ENCODE results near the gene NEU4. TPM values are rescaled to one million over a fixed set of nuclear protein-coding genes. Genes with fewer than 3 reads are reported as not detected.
A peak's percentile ranks its signal among the peaks of the same experiment; 100 is the strongest.

The NEU4 gene
- total and polyA plus RNA-seq, 2 of the 4 experiments (the other 2 are of a cell fraction), result not detected

DNA sequence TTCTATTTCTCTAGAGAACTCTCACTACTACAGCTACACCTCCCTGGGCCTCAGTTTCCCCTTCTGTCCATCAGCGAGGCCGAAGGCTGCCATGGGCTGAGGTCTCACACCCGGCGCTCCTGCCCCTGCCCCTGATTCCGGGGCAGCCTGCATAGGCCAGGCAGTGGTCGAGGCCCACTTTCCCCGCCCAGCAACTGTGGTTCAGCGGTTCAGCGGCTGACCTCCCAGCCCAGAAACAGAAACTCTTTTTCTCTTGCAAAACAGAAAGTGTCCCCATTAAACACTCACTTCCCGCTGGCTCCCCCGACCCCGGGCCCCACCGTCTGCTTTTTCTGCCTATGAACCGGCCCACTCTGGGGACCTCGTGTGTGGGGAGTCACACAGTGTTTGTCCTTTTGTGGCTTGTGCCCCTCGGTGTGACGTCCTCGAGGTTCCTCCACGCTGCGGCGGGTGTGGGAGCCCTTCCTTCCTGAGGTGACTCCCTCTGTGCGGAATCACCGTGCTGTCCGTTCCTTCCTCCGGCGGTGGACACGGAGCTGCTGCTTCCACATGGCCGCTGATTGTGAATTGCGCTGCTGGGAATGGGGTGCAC is 33.7 kb downstream of the NEU4 start:
- no peak for ATAC-seq (ENCODE audit: low read depth)

More for the DNA sequence above, 33.7 kb downstream of the NEU4 start:
- Histone ChIP-seq H2AFZ (replicated peaks; ENCODE audit: low read length, poor library complexity) (no peak overlapping the region), H3K23ac (ENCODE audit: low read depth, low read length) (no peak overlapping the region), H3K27me3 (ENCODE audit: control insufficient read depth, insufficient read depth, low read length) (peaks cover 17% of the 10 kb centered on the region), H3K9ac (ENCODE audit: low read depth, low read length) (no peak overlapping the region), H4K5ac (ENCODE audit: low read depth, low read length) (no peak overlapping the region), H2BK20ac (ENCODE audit: low read depth, low read length) (no peak overlapping the region), H3K9me1 (ENCODE audit: insufficient read depth, low read length) (no peaks in the 10 kb centered on the region), H3K27ac (ENCODE audit: insufficient read depth, low read length) (no peak overlapping the region), H3K4me3 (ENCODE audit: insufficient read depth, low read depth, low read length) (no peak overlapping the region), H3K9me3 (ENCODE audit: control insufficient read depth, insufficient read depth, low read length) (no peaks in the 10 kb centered on the region), H3K4ac (ENCODE audit: low read depth, low read length) (no peak overlapping the region), H3K4me2 (ENCODE audit: low read depth, low read length) (no peak overlapping the region), H4K91ac (ENCODE audit: insufficient read depth, low read depth, low read length) (no peak overlapping the region), H2AK5ac (ENCODE audit: low read depth, low read length) (no peak overlapping the region), H3K18ac (ENCODE audit: low read depth, low read length) (no peak overlapping the region), H2BK5ac (ENCODE audit: low read depth, low read length, poor library complexity, severe bottlenecking) (no peak overlapping the region), H4K20me1 (ENCODE audit: insufficient read depth, low read length) (no peaks in the 10 kb centered on the region), H3K36me3 (ENCODE audit: control insufficient read depth, insufficient read depth, low read length) (no peaks in the 10 kb centered on the region), H2BK120ac (ENCODE audit: low read depth, low read length) (no peak overlapping the region), H3K14ac (replicated peaks; ENCODE audit: low read depth, low read length) (no peak overlapping the region), H3K79me1 (ENCODE audit: low read depth in 1 of 2, low read length in 2 of 2) (no peaks in the 10 kb centered on the region), H2AK9ac (replicated peaks; ENCODE audit: low read depth, low read length, poor library complexity) (peak overlapping the region; percentile 55), H3K56ac (ENCODE audit: extremely low read depth, insufficient read depth, low read length) (no peak overlapping the region), H2BK15ac (ENCODE audit: low read depth, low read length) (no peak overlapping the region), H3K4me1 (ENCODE audit: control insufficient read depth, insufficient read depth, low read length) (no peaks in the 10 kb centered on the region), H4K8ac (ENCODE audit: low read depth in 2 of 2, low read length in 2 of 2) (no peak overlapping the region)
- WGBS, 2 experiments (ENCODE audit: extremely low coverage in 2 of 2, insufficient read length in 1 of 2), result 78% methylated on average over 7 of the region's 29 CpGs; no CpG with 5 or more reads in 1 of the 2 experiments
- intact Hi-C loops (cut with micrococcal nuclease) (no loop called here), in situ Hi-C loops (cut with MboI; ENCODE audit: low sequenced_read_pairs) (no loop called here), dilution Hi-C loops (cut with HindIII; ENCODE audit: low sequenced_read_pairs, unreplicated experiment) (no loop called here)
- CTCF ChIA-PET, result no interaction called here
- no peak for DNase-seq
- no TSS peak for BruUV-seq (replicated peaks)
- POLR2A ChIA-PET (ENCODE audit: unreplicated experiment), result no interaction called here
- TF ChIP-seq ELK1 (IDR thresholded peaks at IDR 0.05; ENCODE audit: borderline replicate concordance, low read depth, low read length) (no peak), MAZ (IDR thresholded peaks at IDR 0.05; ENCODE audit: borderline replicate concordance, low read depth, low read length) (no peak), RFX5 (IDR thresholded peaks at IDR 0.05; ENCODE audit: low read depth, low read length) (no peak)
